GM12873 (cell line): Measurements from ENCODE around the gene TRIM38.

ENCODE experiments used
- TF ChIP-seq, protein P1 (sequence below): IDR thresholded peaks from 2 replicates; pipeline ENCODE4 v1.5.1; 2012; ENCODE audit warnings: low read depth, mild to moderate bottlenecking, moderate library complexity, low read length, control low read depth; ENCODE audit not compliant: insufficient read depth; ENCODE audit errors: missing control alignments

Gene TRIM38

GRCh38 chr6:25965058-25965457, 2.5 kb downstream of the TRIM38 start:
- TF ChIP-seq, protein P1, sequence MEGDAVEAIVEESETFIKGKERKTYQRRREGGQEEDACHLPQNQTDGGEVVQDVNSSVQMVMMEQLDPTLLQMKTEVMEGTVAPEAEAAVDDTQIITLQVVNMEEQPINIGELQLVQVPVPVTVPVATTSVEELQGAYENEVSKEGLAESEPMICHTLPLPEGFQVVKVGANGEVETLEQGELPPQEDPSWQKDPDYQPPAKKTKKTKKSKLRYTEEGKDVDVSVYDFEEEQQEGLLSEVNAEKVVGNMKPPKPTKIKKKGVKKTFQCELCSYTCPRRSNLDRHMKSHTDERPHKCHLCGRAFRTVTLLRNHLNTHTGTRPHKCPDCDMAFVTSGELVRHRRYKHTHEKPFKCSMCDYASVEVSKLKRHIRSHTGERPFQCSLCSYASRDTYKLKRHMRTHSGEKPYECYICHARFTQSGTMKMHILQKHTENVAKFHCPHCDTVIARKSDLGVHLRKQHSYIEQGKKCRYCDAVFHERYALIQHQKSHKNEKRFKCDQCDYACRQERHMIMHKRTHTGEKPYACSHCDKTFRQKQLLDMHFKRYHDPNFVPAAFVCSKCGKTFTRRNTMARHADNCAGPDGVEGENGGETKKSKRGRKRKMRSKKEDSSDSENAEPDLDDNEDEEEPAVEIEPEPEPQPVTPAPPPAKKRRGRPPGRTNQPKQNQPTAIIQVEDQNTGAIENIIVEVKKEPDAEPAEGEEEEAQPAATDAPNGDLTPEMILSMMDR: no peak

DNA sequence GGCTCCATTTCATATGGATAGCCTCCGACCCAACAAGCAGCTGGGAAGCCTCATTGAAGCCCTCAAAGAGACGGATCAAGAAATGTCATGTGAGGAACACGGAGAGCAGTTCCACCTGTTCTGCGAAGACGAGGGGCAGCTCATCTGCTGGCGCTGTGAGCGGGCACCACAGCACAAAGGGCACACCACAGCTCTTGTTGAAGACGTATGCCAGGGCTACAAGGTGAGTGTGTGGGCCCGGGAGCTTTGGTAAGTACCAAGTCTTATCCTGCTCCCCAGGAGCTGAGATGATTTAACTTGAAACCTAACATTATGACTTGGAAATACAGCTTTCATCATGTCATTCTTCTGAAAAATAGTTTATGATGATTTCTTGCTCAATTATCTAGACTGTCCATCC, 4.1 kb downstream of the TRIM38 start:
- TF ChIP-seq, protein P1: no peak

GRCh38 chr6:25968769-25969168, 6.2 kb downstream of the TRIM38 start:
- TF ChIP-seq, protein P1: no peak

DNA sequence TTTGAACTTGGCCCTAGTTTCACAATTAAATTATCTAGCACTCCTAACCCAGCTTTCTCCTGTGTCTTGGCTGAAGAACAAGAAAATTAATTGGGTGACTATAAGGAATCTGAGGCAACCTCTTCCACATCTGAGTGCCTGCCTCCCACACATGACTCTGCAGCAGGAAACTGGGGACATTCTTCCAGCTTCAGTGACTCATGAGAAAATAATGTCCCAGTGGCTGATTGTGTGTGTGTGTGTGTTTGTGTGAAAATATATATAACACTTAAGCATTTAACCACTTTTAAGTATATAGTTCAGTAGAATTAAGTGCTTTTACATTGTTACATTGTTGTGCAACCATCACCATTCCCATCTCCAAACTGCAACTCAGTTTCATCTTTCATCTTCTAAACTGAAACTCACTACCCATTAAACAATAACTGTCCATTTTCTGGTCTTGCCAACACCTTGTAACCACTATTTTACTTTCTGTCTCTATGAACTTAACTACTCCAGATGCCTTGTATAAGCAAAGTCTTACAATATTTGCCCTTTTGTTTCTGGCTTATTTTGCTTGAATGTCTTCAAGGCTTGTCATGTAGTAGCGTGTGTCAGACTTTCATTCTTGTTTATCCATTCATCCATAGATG, 8.7 kb downstream of the TRIM38 start:
- TF ChIP-seq, protein P1: no peak

- TF ChIP-seq, protein P1: no peak
Observed at GRCh38 chr6:25972128-25972527, 9.5 kb downstream of the TRIM38 start.

DNA sequence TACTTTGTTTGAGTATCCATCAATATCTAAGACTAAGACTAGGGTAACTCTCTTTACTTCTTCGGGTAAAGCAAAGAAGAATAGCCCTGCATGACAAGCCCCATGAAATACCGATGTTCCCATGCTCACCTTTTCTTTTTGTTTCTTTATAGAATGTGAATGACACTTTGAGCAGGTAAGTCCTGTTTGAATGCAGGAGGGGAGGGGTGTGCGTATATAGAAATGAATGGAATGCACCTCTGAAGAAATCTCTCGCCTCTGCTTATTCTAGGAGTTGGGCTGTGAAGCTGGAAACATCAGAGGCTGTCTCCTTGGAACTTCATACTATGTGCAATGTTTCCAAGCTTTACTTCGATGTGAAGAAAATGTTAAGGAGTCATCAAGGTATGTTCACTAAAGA, 10.3 kb downstream of the TRIM38 start:
- TF ChIP-seq, protein P1: no peak

GRCh38 chr6:25973923-25974555, 11.4 kb downstream of the TRIM38 start:
- TF ChIP-seq, protein P1: no peak
